Activated T-cell treated with anti-CD3 and anti-CD28 coated beads, Interleukin-2, amount 50 U/mL, for 1 hour (primary cell): ENCODE results near the gene SPAG9.

ENCODE experiments used
- DNase-seq: peaks from one replicate; pipeline ENCODE4 v3.0.0-alpha.2; 2020

Gene SPAG9

GRCh38 chr17:50934161-50934560 lies 186.5 kb downstream of the SPAG9 start:
- DNase-seq: no peak

GRCh38 chr17:50931144-50931908 lies 189.3 kb downstream of the SPAG9 start:
- peak; percentile 66 for DNase-seq

GRCh38 chr17:50928646-50929045 lies 192.0 kb downstream of the SPAG9 start:
- DNase-seq: no peak

GRCh38 chr17:50927287-50927686 lies 193.4 kb downstream of the SPAG9 start:
- no peak for DNase-seq

- DNase-seq: no peak
Measured at GRCh38 chr17:50926523-50926922, 194.1 kb downstream of the SPAG9 start.

GRCh38 chr17:50925296-50925891 lies 195.3 kb downstream of the SPAG9 start:
- DNase-seq: no peak

GRCh38 chr17:50924800-50925199 lies 195.9 kb downstream of the SPAG9 start:
- DNase-seq: no peak

- no peak for DNase-seq
Measured at GRCh38 chr17:50924300-50924699, 196.4 kb downstream of the SPAG9 start.

GRCh38 chr17:50923611-50924010 lies 197.1 kb downstream of the SPAG9 start:
- no peak for DNase-seq

GRCh38 chr17:50922721-50923405 lies 197.8 kb downstream of the SPAG9 start:
- no peak for DNase-seq

- DNase-seq: no peak
Measured at GRCh38 chr17:50922107-50922506, 198.6 kb downstream of the SPAG9 start.

GRCh38 chr17:50920891-50921586 lies 199.6 kb downstream of the SPAG9 start:
- DNase-seq: no peak

GRCh38 chr17:50920041-50920410 lies 200.6 kb downstream of the SPAG9 start:
- DNase-seq: no peak

- peak; percentile 83 for DNase-seq
Measured at GRCh38 chr17:50919321-50920040, 201.2 kb downstream of the SPAG9 start.

GRCh38 chr17:50918933-50919296 lies 201.8 kb downstream of the SPAG9 start:
- peak; percentile 41 for DNase-seq

- DNase-seq: no peak
Measured at GRCh38 chr17:50918071-50918932, 202.4 kb downstream of the SPAG9 start.

GRCh38 chr17:50917418-50917743 lies 203.3 kb downstream of the SPAG9 start:
- DNase-seq: no peak

- DNase-seq: no peak
Measured at GRCh38 chr17:50916708-50917417, 203.8 kb downstream of the SPAG9 start.

GRCh38 chr17:50916026-50916707 lies 204.5 kb downstream of the SPAG9 start:
- no peak for DNase-seq

- DNase-seq: no peak
Measured at GRCh38 chr17:50914505-50915063, 206.1 kb downstream of the SPAG9 start.
